DOHH2 (cell line): ENCODE data around the gene ANKRD39.

Source experiments
- CTCF ChIP-seq: fragments of 200-600 bp; sonication (generic); IDR thresholded peaks from one replicate; pipeline ENCODE4 v1.5.1; 2014; ENCODE audit warnings: antibody characterized with exemption, mild to moderate bottlenecking, low read depth, low read length; ENCODE audit not compliant: poor library complexity, severe bottlenecking
- EZH2phosphoT487 ChIP-seq: fragments of 200-600 bp; sonication (generic); IDR thresholded peaks from 2 replicates; pipeline ENCODE4 v1.6.1; 2017; ENCODE audit warnings: borderline replicate concordance, mild to moderate bottlenecking, antibody characterized with exemption, low read length, moderate library complexity, mixed read lengths

- no peak for TF ChIP-seq CTCF
- TF ChIP-seq EZH2phosphoT487, result no peak
Measured at GRCh38 chr2:96802721-96803120, 55.1 kb downstream of the ANKRD39 start.
